HepG2 (cell line): ENCODE data around the gene EMP2. TPM values are rescaled to one million over a fixed set of nuclear protein-coding genes. Genes with fewer than 3 reads are reported as not detected.

Experiments
- ATF4 ChIP-seq, 2 experiments: fragments of 450-650 bp in 1 of 2; sonication (generic) in 1 of 2; formaldehyde crosslinking; IDR thresholded peaks; 2 replicates each; pipeline versions ENCODE4 v1.5.0 to v1.8.0; 2020 to 2022; ENCODE audit warnings: mild to moderate bottlenecking in 1 of 2, missing genetic modification reagents in 1 of 2
- ATF6 ChIP-seq: sonication (generic); formaldehyde crosslinking; conservative IDR thresholded peaks from 2 replicates; pipeline ENCODE4 v1.4.0; 2020; ENCODE audit warnings: missing genetic modification reagents
- FIP1L1 ChIP-seq: fragments of 200-400 bp; formaldehyde crosslinking; IDR thresholded peaks from 2 replicates; pipeline ENCODE4 v1.6.1; 2018; ENCODE audit warnings: low read depth, mild to moderate bottlenecking, low read length, moderate library complexity, borderline replicate concordance; ENCODE audit not compliant: insufficient read depth
- GABPA ChIP-seq, 2 experiments: IDR thresholded peaks; 2 replicates each; pipeline ENCODE4 v1.6.1; 2011 to 2016; ENCODE audit warnings: low read depth in 2 of 2, low read length in 1 of 2, missing biosample characterization in 1 of 2, missing genetic modification characterization in 1 of 2
- HINFP ChIP-seq: sonication (generic); formaldehyde crosslinking; IDR thresholded peaks from 2 replicates; pipeline ENCODE4 v1.4.0; 2020; ENCODE audit warnings: low read depth, mild to moderate bottlenecking, missing genetic modification reagents
- HNF4A ChIP-seq: sonication (generic); formaldehyde crosslinking; IDR thresholded peaks from 2 replicates; pipeline ENCODE4 v1.4.0; 2020; ENCODE audit warnings: missing genetic modification reagents
- HNRNPL ChIP-seq: fragments of 200-400 bp; formaldehyde crosslinking; IDR thresholded peaks from 2 replicates; pipeline ENCODE4 v1.6.1; 2017; ENCODE audit warnings: mild to moderate bottlenecking, low read depth, low read length
- PATZ1 ChIP-seq: sonication (generic); formaldehyde crosslinking; IDR thresholded peaks from 2 replicates; pipeline ENCODE4 v1.4.0; 2020; ENCODE audit warnings: missing genetic modification reagents
- REXO4 ChIP-seq: sonication (generic); formaldehyde crosslinking; IDR thresholded peaks from 2 replicates; pipeline ENCODE4 v1.8.0; 2022; ENCODE audit warnings: missing genetic modification reagents, mild to moderate bottlenecking, borderline replicate concordance
- TBX2 ChIP-seq: sonication (generic); formaldehyde crosslinking; IDR thresholded peaks from 2 replicates; pipeline ENCODE4 v1.5.0; 2020; ENCODE audit warnings: missing genetic modification reagents, mild to moderate bottlenecking, borderline replicate concordance
- TBX3 ChIP-seq: fragments of 450-650 bp; IDR thresholded peaks from 2 replicates; pipeline ENCODE4 v1.6.1; 2017; ENCODE audit warnings: antibody characterized with exemption, mild to moderate bottlenecking, inconsistent platforms, borderline replicate concordance
- TEAD3 ChIP-seq: optimal IDR thresholded peaks from 2 replicates; pipeline ENCODE3; 2016; ENCODE audit warnings: borderline replicate concordance
- ZBTB38 ChIP-seq: sonication (generic); formaldehyde crosslinking; IDR thresholded peaks from 2 replicates; pipeline ENCODE4 v1.5.1; 2020; ENCODE audit warnings: mild to moderate bottlenecking, missing genetic modification reagents
- ZFP41 ChIP-seq: sonication (generic); formaldehyde crosslinking; IDR thresholded peaks from 2 replicates; pipeline ENCODE4 v1.4.0; 2020; ENCODE audit warnings: mild to moderate bottlenecking, missing genetic modification reagents, borderline replicate concordance
- ZNF274 ChIP-seq: sonication (generic); formaldehyde crosslinking; IDR thresholded peaks from 2 replicates; pipeline ENCODE4 v1.5.1; 2020; ENCODE audit warnings: mild to moderate bottlenecking, missing genetic modification reagents
- ZNF556 ChIP-seq: sonication (generic); formaldehyde crosslinking; IDR thresholded peaks from 2 replicates; pipeline ENCODE4 v1.4.0; 2020; ENCODE audit warnings: mild to moderate bottlenecking, missing genetic modification reagents, borderline replicate concordance
- ZNF598 ChIP-seq: sonication (generic); formaldehyde crosslinking; IDR thresholded peaks from 2 replicates; pipeline ENCODE4 v1.5.1; 2020; ENCODE audit warnings: mild to moderate bottlenecking, missing genetic modification reagents, borderline replicate concordance
- ZNF740 ChIP-seq: sonication (generic); formaldehyde crosslinking; IDR thresholded peaks from 2 replicates; pipeline ENCODE4 v1.4.0; 2020; ENCODE audit warnings: missing genetic modification reagents
- ZNF788 ChIP-seq: sonication (generic); formaldehyde crosslinking; IDR thresholded peaks from 2 replicates; pipeline ENCODE4 v1.5.0; 2020; ENCODE audit warnings: mild to moderate bottlenecking, missing genetic modification reagents, borderline replicate concordance
- ZSCAN31 ChIP-seq: sonication (generic); formaldehyde crosslinking; IDR thresholded peaks from 2 replicates; pipeline ENCODE4 v1.5.0; 2020; ENCODE audit warnings: low read depth, mild to moderate bottlenecking, missing genetic modification reagents
- polyA plus RNA-seq, 8 experiments: library from polyadenylated mRNA; depleted of rRNA in 3 of 8; stranded (reverse) in 7 of 8; unstranded in 1 of 8; fragments of >200 nt; fragmentation: Illumina TruSeq in 4 of 8; extraction: Trizol in 4 of 8; gene quantifications; 2 replicates each; pipeline versions ENCODE4 v1.2.1 to v1.2.3, GENCODE V29; 2011 to 2016; ENCODE audit warnings: low read depth in 4 of 8, missing spikeins in 1 of 8, mixed read lengths in 1 of 8; ENCODE audit not compliant: insufficient read depth in 1 of 8
- total RNA-seq, 5 experiments: library from RNA; depleted of rRNA; stranded (reverse); fragments of >200 nt; fragmentation: Illumina TruSeq; extraction: Trizol; gene quantifications; 2 replicates each; pipeline ENCODE4 v1.2.3, GENCODE V29; 2016; ENCODE audit warnings: low read depth in 1 of 5

The EMP2 gene
- total and polyA plus RNA-seq, 2 of the 13 experiments (the other 11 are each of a cell fraction or from before 2014, with no cell fraction given), result 24.6 to 91.2 TPM

GRCh38 chr16:10579965-10580882 is at the start of gene EMP2 (continued):
- TF ChIP-seq ATF6 (no peak; the same call in 1 of the 2 replicates), GABPA (IDR thresholded peaks at IDR 0.05; ENCODE audit: low read depth, low read length) (no peak), GABPA (CRISPR knock-in tag; IDR thresholded peaks at IDR 0.05; ENCODE audit: low read depth) (no peak), ZFP41 (peak; percentile 82; the same call in 1 of the 2 replicates), TEAD3 (peak; percentile 30), ZNF788 (CRISPR knock-in tag) (peak; percentile 98), HNRNPL (peak; percentile 66; the same call in 1 of the 2 replicates), PATZ1 (CRISPR knock-in tag) (peak; percentile 99), HINFP (CRISPR knock-in tag) (peak; percentile 80), TBX3 (no peak), ATF4 (CRISPR knock-in tag; IDR thresholded peaks at IDR 0.05) (peak in 1 of 2 experiments; percentile 59; a peak in 1 of 4 replicates), ZBTB38 (peak; percentile 65), ZSCAN31 (CRISPR knock-in tag) (peak; percentile 98), TBX2 (CRISPR knock-in tag) (peak; percentile 92), HNF4A (CRISPR knock-in tag) (peak; percentile 19), ZNF274 (peak; percentile 96), REXO4 (CRISPR knock-in tag) (no peak), FIP1L1 (no peak), ZNF598 (CRISPR knock-in tag) (peak; percentile 79; the same call in 1 of the 2 replicates), ZNF740 (peak; percentile 53), ZNF556 (CRISPR knock-in tag) (peak; percentile 96)
